ENCODE results near the gene CBR3.
"Not testable (repeated sequence)": the region's sequence is repeated elsewhere in the genome, so short reads cannot be mapped to it uniquely, and the experiment has no call there.

Gene CBR3

GRCh38 chr21:36099000-36099399 lies 35.9 kb upstream of the CBR3 start:
- Histone ChIP-seq H3K4me1 (no peaks in the 10 kb centered on the region), H3K27ac (no peak overlapping the region), H3K36me3 (ENCODE audit: control insufficient read depth, insufficient read depth, low read length) (no peaks in the 10 kb centered on the region), H3K4me2 (ENCODE audit: low read length) (no peak overlapping the region), H2AFZ (no peak overlapping the region), H3K9me3 (ENCODE audit: control insufficient read depth, low read length) (no peaks in the 10 kb centered on the region), H3K27me3 (ENCODE audit: control insufficient read depth, insufficient read depth, low read length) (no peaks in the 10 kb centered on the region), H3K79me2 (no peaks in the 10 kb centered on the region), H3K9ac (no peak overlapping the region), H3K4me3 (ENCODE audit: low read depth, low read length) (no peak overlapping the region)
- TF ChIP-seq CTCF (IDR thresholded peaks at IDR 0.05) = no peak

DNA sequence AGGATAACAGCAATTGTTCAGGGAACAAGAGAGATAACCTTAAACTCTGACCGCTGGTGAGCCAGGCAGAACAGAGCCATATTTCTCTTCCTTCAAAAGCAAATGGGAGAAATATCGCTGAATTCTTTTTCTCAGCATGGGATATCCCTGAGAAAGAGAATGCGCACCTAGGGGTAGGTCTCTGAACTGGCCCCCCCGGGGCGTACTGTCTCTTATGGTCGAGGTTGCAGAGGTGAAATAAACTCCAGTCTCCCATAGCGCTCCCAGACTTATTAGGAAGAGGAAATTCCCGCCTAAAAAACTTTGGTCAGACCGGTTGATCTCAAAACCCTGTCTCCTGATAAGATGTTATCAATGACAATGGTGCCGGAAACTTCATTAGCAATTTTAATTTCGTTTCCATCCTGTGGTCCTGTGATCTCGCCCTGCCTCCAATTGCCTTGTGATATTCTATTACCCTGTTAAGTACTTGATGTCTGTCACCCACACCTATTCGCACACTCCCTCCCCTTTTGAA lies 35.1 kb upstream of the CBR3 start:
- not testable (repeated sequence) for H3K9me3 ChIP-seq (ENCODE audit: control insufficient read depth, low read length); H3K36me3 ChIP-seq (ENCODE audit: control insufficient read depth, insufficient read depth, low read length); H3K4me3 ChIP-seq (ENCODE audit: low read depth, low read length); H3K4me2 ChIP-seq (ENCODE audit: low read length); H2AFZ ChIP-seq; H3K79me2 ChIP-seq; H3K4me1 ChIP-seq; H3K27ac ChIP-seq; H3K27me3 ChIP-seq (ENCODE audit: control insufficient read depth, insufficient read depth, low read length); H3K9ac ChIP-seq

DNA sequence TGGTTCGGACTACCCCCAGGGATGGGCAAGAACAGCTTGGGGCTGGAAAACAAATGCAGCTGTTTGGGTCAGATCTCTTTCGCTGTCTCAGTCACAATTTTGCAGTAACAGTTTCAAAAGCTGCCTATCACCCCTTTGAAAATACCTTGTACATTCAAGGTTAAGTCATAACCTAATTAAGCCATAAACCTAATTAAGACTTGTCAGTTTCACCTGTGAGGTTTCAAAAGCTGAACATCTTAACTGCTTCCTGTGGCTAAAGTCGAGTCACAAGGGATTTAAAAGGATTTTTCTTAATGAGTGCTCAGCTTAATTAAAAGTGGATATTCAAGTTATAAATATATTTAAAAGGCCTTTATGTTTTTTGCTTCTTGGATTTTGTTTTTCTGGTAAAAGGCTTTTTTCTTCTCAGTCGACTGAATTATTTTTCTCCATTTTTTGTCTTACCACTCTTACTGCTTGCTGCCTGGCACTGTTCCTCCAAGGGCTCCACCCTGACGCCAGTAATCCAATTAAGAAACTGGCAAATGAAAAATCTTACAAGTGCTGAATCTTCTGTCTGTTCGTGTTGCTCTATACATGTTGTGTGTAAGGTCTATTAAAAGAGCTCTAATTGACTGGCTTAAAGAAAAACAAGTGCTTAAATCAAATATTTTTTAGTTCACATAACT lies 33.8 kb upstream of the CBR3 start:
- no peak overlapping the region for H3K4me2 ChIP-seq (ENCODE audit: low read length)
- H3K27me3 ChIP-seq (ENCODE audit: control insufficient read depth, insufficient read depth, low read length) = no peaks in the 10 kb centered on the region
- no peak overlapping the region for H3K27ac ChIP-seq
- H3K9me3 ChIP-seq (ENCODE audit: control insufficient read depth, low read length) = no peaks in the 10 kb centered on the region
- no peak overlapping the region for H3K4me3 ChIP-seq (ENCODE audit: low read depth, low read length)
- H2AFZ ChIP-seq = no peak overlapping the region
- no peaks in the 10 kb centered on the region for H3K4me1 ChIP-seq
- H3K79me2 ChIP-seq = no peaks in the 10 kb centered on the region
- H3K36me3 ChIP-seq (ENCODE audit: control insufficient read depth, insufficient read depth, low read length) = no peaks in the 10 kb centered on the region
- H3K9ac ChIP-seq = no peak overlapping the region
- no peak for TF ChIP-seq CTCF (IDR thresholded peaks at IDR 0.05)

- no peak overlapping the region for H3K9ac ChIP-seq
- no peak overlapping the region for H3K4me3 ChIP-seq (ENCODE audit: low read depth, low read length)
- no peak overlapping the region for H3K27ac ChIP-seq
- no peaks in the 10 kb centered on the region for H3K79me2 ChIP-seq
- TF ChIP-seq CTCF (IDR thresholded peaks at IDR 0.05) = no peak
- H3K36me3 ChIP-seq (ENCODE audit: control insufficient read depth, insufficient read depth, low read length) = no peaks in the 10 kb centered on the region
- no peak overlapping the region for H3K4me2 ChIP-seq (ENCODE audit: low read length)
- no peaks in the 10 kb centered on the region for H3K4me1 ChIP-seq
- H3K27me3 ChIP-seq (ENCODE audit: control insufficient read depth, insufficient read depth, low read length) = no peaks in the 10 kb centered on the region
- no peak overlapping the region for H2AFZ ChIP-seq
- no peaks in the 10 kb centered on the region for H3K9me3 ChIP-seq (ENCODE audit: control insufficient read depth, low read length)
These were observed 31.4 kb upstream of the CBR3 start for GRCh38 chr21:36103434-36103833.

GRCh38 chr21:36104317-36105300 lies 30.3 kb upstream of the CBR3 start:
- Histone ChIP-seq H3K9ac (no peak overlapping the region), H3K36me3 (ENCODE audit: control insufficient read depth, insufficient read depth, low read length) (no peaks in the 10 kb centered on the region), H3K27ac (no peak overlapping the region), H3K79me2 (no peaks in the 10 kb centered on the region), H3K4me1 (no peaks in the 10 kb centered on the region), H3K4me3 (ENCODE audit: low read depth, low read length) (no peak overlapping the region), H3K4me2 (ENCODE audit: low read length) (no peak overlapping the region), H2AFZ (no peak overlapping the region), H3K27me3 (ENCODE audit: control insufficient read depth, insufficient read depth, low read length) (no peaks in the 10 kb centered on the region), H3K9me3 (ENCODE audit: control insufficient read depth, low read length) (no peaks in the 10 kb centered on the region)
- TF ChIP-seq CTCF (IDR thresholded peaks at IDR 0.05) = no peak
